ENCODE measurements around the gene CADM1.

- TF ChIP-seq CTCF (IDR thresholded peaks at IDR 0.05 in 4 of 5, conservative IDR thresholded peaks at IDR 0.05 in 1 of 5) (no peak), POLR2A (IDR thresholded peaks at IDR 0.05) (no peak)
These were observed 157.1 kb downstream of the CADM1 start for GRCh38 chr11:115347106-115347505.

Data from gastrocnemius medialis (tissue), 4 donors.